NCI-H1105 treated with DMSO at 0.1 percent for 48 hours (cell line): ENCODE measurements around the gene CRY2.

ENCODE experiments used
- DNase-seq: peaks from one replicate; lab custom pipeline; 2025; lab: John Stamatoyannopoulos, UW

The CRY2 gene

GRCh38 chr11:45930951-45931570, 83.8 kb downstream of the CRY2 start:
- no peak for DNase-seq

GRCh38 chr11:45931739-45932138, 84.5 kb downstream of the CRY2 start:
- DNase-seq = no peak

GRCh38 chr11:45932217-45932616, 84.9 kb downstream of the CRY2 start:
- no peak for DNase-seq
